K562 (cell line): ENCODE data around the gene PARD3. TPM values are rescaled to one million over a fixed set of nuclear protein-coding genes. Genes with fewer than 3 reads are reported as not detected.

Experiments
- ATAC-seq: fragments of 200-7000 bp; cut with Tn5 transposase; 3 replicates; pipeline ENCODE4 v1.9.1; 2020; ENCODE audit warnings: moderate library complexity
- BruUV-seq: library from RNA; stranded (reverse); fragments of 400-500 nt; replicated peaks from 2 replicates; lab custom pipeline; 2021; lab: Mats Ljungman, UMichigan
- CTCF ChIA-PET: fragments of 300-600 bp; formaldehyde crosslinking; extraction: SDS; loops from one replicate; lab custom pipeline; 2021; ENCODE audit warnings: low intra/inter-chr PET ratio; lab: Yijun Ruan, JAX
- POLR2A ChIA-PET: fragments of 300-600, 350-650 bp; sonication (Branson Sonifier 250); formaldehyde crosslinking; extraction: SDS; loops from one replicate; lab custom pipeline; 2021; ENCODE audit warnings: antibody characterized with exemption, inconsistent platforms; lab: Yijun Ruan, JAX
- DNase-seq, 4 experiments: peaks; one replicate each; pipeline versions ENCODE4 v3.0.0 to v3.0.0-alpha.2; 2011 to 2018; ENCODE audit warnings: low spot score in 3 of 4, mixed read lengths in 3 of 4; ENCODE audit errors: extremely low read depth in 1 of 4
- FAIRE-seq: peaks from 2 replicates; lab custom pipeline; 2011; peaks lifted over from hg19 to GRCh38; lab: Jason Lieb, UNC
- H2AFZ ChIP-seq: 2 replicates; pipeline ENCODE4 v1.6.0; 2011; ENCODE audit warnings: low read depth, low read length, control low read depth, inconsistent platforms
- H3K27ac ChIP-seq: fragments of 200-600 bp; 3 replicates; pipeline ENCODE4 v1.8.0; 2011; ENCODE audit warnings: low read depth, mild to moderate bottlenecking, control low read depth, inconsistent platforms, low read length, moderate library complexity, mixed read lengths; ENCODE audit errors: extremely low read depth
- H3K27me3 ChIP-seq, 2 experiments: fragments of 300-600 bp in 1 of 2; 2 replicates in 1 of 2; 3 replicates in 1 of 2; pipeline versions ENCODE4 v1.6.0 to v1.8.0; 2011; ENCODE audit warnings: inconsistent platforms in 2 of 2, low read length in 2 of 2, mild to moderate bottlenecking in 1 of 2, mixed read lengths in 1 of 2, moderate library complexity in 1 of 2; ENCODE audit not compliant: control insufficient read depth in 2 of 2, insufficient read depth in 2 of 2
- H3K36me3 ChIP-seq: fragments of 300-600 bp; 3 replicates; pipeline ENCODE4 v1.8.0; 2011; ENCODE audit warnings: mild to moderate bottlenecking, low read length, inconsistent platforms; ENCODE audit not compliant: control insufficient read depth, insufficient read depth
- H3K4me1 ChIP-seq, 2 experiments: fragments of 200-600 bp in 1 of 2; replicated peaks in 1 of 2; 2 replicates in 1 of 2; 3 replicates in 1 of 2; pipeline versions ENCODE4 v1.5.1 to v1.8.0; 2011; ENCODE audit warnings: inconsistent platforms in 2 of 2, low read length in 2 of 2, mild to moderate bottlenecking in 1 of 2, mixed read lengths in 1 of 2, moderate library complexity in 1 of 2; ENCODE audit not compliant: control insufficient read depth in 2 of 2, insufficient read depth in 2 of 2
- H3K4me2 ChIP-seq: 2 replicates; pipeline ENCODE4 v1.6.1; 2011; ENCODE audit warnings: low read length, control low read depth, inconsistent platforms, mixed read lengths; ENCODE audit not compliant: insufficient read depth
- H3K4me3 ChIP-seq: fragments of 200-600 bp; sonication (generic), shearing (Covaris generic); 2 replicates; pipeline ENCODE4 v1.5.1; 2016; ENCODE audit warnings: control low read depth, inconsistent platforms
- H3K79me2 ChIP-seq: fragments of 200-600 bp; 3 replicates; pipeline ENCODE4 v1.8.0; 2011; ENCODE audit warnings: low read length, inconsistent platforms; ENCODE audit not compliant: control insufficient read depth, insufficient read depth
- H3K9ac ChIP-seq, 2 experiments: 2 replicates each; pipeline versions ENCODE4 v1.6.0 to v1.6.1; 2011; ENCODE audit warnings: low read depth in 2 of 2, low read length in 2 of 2, control low read depth in 1 of 2, inconsistent platforms in 1 of 2, mild to moderate bottlenecking in 1 of 2, mixed read lengths in 1 of 2; ENCODE audit not compliant: insufficient read depth in 1 of 2
- H3K9me1 ChIP-seq: one replicate; pipeline ENCODE4 v1.6.0; 2011; ENCODE audit warnings: inconsistent platforms, mild to moderate bottlenecking, low read length, moderate library complexity; ENCODE audit not compliant: control insufficient read depth, insufficient read depth
- H3K9me3 ChIP-seq: replicated peaks from 2 replicates; pipeline ENCODE4 v1.5.1; 2011; ENCODE audit warnings: low read depth, low read length, inconsistent platforms; ENCODE audit not compliant: control insufficient read depth, insufficient read depth
- H4K20me1 ChIP-seq: replicated peaks from 2 replicates; pipeline ENCODE4 v1.6.1; 2011; ENCODE audit warnings: low read length, inconsistent platforms, mixed read lengths; ENCODE audit not compliant: control insufficient read depth, insufficient read depth
- ATF4 ChIP-seq: fragments of 450-650 bp; formaldehyde crosslinking; IDR thresholded peaks from 2 replicates; pipeline ENCODE4 v1.4.0; 2022; ENCODE audit warnings: mild to moderate bottlenecking, moderate library complexity
- BRD4 ChIP-seq: fragments of 200-600 bp; sonication (generic); IDR thresholded peaks from 2 replicates; pipeline ENCODE4 v1.6.1; 2017; ENCODE audit warnings: inconsistent platforms
- DMBX1 ChIP-seq: fragments of 250-450 bp; sonication (Bioruptor Pico); IDR thresholded peaks from 2 replicates; pipeline ENCODE4 v1.8.0; 2022; ENCODE audit warnings: inconsistent platforms, mild to moderate bottlenecking, moderate library complexity, borderline replicate concordance
- E2F4 ChIP-seq: sonication (generic); formaldehyde crosslinking; IDR thresholded peaks from 2 replicates; pipeline ENCODE4 v1.8.0; 2022; ENCODE audit warnings: mild to moderate bottlenecking, low read depth, missing genetic modification reagents
- HDAC6 ChIP-seq: IDR thresholded peaks from 2 replicates; pipeline ENCODE4 v1.6.1; 2012; ENCODE audit warnings: low read depth, mild to moderate bottlenecking, control low read depth, inconsistent platforms, low read length, moderate library complexity
- MTA1 ChIP-seq: fragments of 450-650 bp; IDR thresholded peaks from 2 replicates; pipeline ENCODE4 v1.6.1; 2017; ENCODE audit warnings: borderline replicate concordance
- NCOR1 ChIP-seq: fragments of 450-650 bp; IDR thresholded peaks from 2 replicates; pipeline ENCODE4 v1.6.1; 2016; ENCODE audit warnings: mild to moderate bottlenecking, moderate library complexity
- PHTF2 ChIP-seq: fragments of 250-450 bp; sonication (Bioruptor Pico); IDR thresholded peaks from 2 replicates; pipeline ENCODE4 v1.5.0; 2021; ENCODE audit warnings: mild to moderate bottlenecking
- POLR2A ChIP-seq: fragments of 450-650 bp; conservative IDR thresholded peaks from 2 replicates; pipeline ENCODE4 v1.6.1; 2016
- PRDM10 ChIP-seq: fragments of 450-650 bp; IDR thresholded peaks from 2 replicates; pipeline ENCODE4 v1.6.1; 2018; ENCODE audit not compliant: partially characterized antibody
- PRPF4 ChIP-seq: fragments of 200-400 bp; formaldehyde crosslinking; IDR thresholded peaks from one replicate; pipeline ENCODE4 v1.6.1; 2017; ENCODE audit warnings: low read length, low read depth, mild to moderate bottlenecking; ENCODE audit not compliant: insufficient read depth, poor library complexity, severe bottlenecking
- RBM34 ChIP-seq: fragments of 200-400 bp; formaldehyde crosslinking; IDR thresholded peaks from 2 replicates; pipeline ENCODE4 v1.6.1; 2018; ENCODE audit warnings: low read length, borderline replicate concordance; ENCODE audit not compliant: insufficient read depth
- RCOR1 ChIP-seq, 2 experiments: IDR thresholded peaks; 2 replicates each; pipeline ENCODE4 v1.6.1; 2012; ENCODE audit warnings: low read depth in 2 of 2, low read length in 2 of 2, borderline replicate concordance in 1 of 2, improper control_type of control experiment in 1 of 2
- RFX5 ChIP-seq: IDR thresholded peaks from 2 replicates; pipeline ENCODE4 v1.6.1; 2011; ENCODE audit warnings: low read depth, mild to moderate bottlenecking, improper control_type of control experiment, low read length
- SMAD2 ChIP-seq: fragments of 150-350 bp; IDR thresholded peaks from 2 replicates; pipeline ENCODE4 v1.6.1; 2014; ENCODE audit warnings: low read depth, mild to moderate bottlenecking, low read length
- ZNF232 ChIP-seq: sonication (generic); formaldehyde crosslinking; IDR thresholded peaks from 2 replicates; pipeline ENCODE4 v1.8.0; 2022; ENCODE audit warnings: mild to moderate bottlenecking, missing genetic modification reagents
- ZNF77 ChIP-seq: fragments of 250-450 bp; sonication (Bioruptor Pico); IDR thresholded peaks from 2 replicates; pipeline ENCODE4 v1.5.0; 2020
- WGBS: fragments of 100-300 bp; shearing (Covaris generic); methylation state at CpG from one replicate; pipeline ENCODE4 v1.1.6; 2016; ENCODE audit warnings: low coverage, mixed read lengths; ENCODE audit not compliant: insufficient coverage; ENCODE audit errors: missing lambda C conversion rate; 5-methylcytosine and 5-hydroxymethylcytosine counted together
- in situ Hi-C: fragments of 300-500 bp; cut with MboI; formaldehyde crosslinking; loops from 4 replicates; pipeline ENCODE4 v1.15.0; 2018; ENCODE audit warnings: inconsistent platforms, mixed read lengths
- intact Hi-C: fragments of 100-400 bp; cut with micrococcal nuclease; formaldehyde crosslinking; loops from 2 replicates; pipeline ENCODE4 v1.14.2; 2022
- polyA plus RNA-seq, 8 experiments: library from polyadenylated mRNA; depleted of rRNA in 4 of 8; stranded (reverse) in 5 of 8; unstranded in 3 of 8; fragments of >200 nt; fragmentation: Nextera tagmentation in 2 of 8; fragmentation: Illumina TruSeq in 1 of 8; extraction: Ambion mirVana in 2 of 8; extraction: Trizol in 1 of 8; gene quantifications; 2 replicates each; pipeline versions ENCODE4 v1.2.1 to v1.2.3, GENCODE V29; 2011 to 2014; ENCODE audit warnings: inconsistent platforms in 1 of 8, missing spikeins in 1 of 8
- total RNA-seq, 7 experiments: library from RNA; depleted of rRNA in 6 of 7; stranded (reverse); fragments of >200 nt in 6 of 7; fragmentation: Illumina TruSeq in 2 of 7; extraction: Trizol in 2 of 7; gene quantifications; 2 replicates each; pipeline versions ENCODE4 v1.2.1 to v1.2.3, GENCODE V29; 2011 to 2021; ENCODE audit warnings: low replicate concordance in 1 of 7

Gene PARD3
- total and polyA plus RNA-seq, 9 of the 15 experiments (the other 6 are each of a cell fraction or from before 2014, with no cell fraction given): 2.7 to 11.7 (median 7.7) TPM

GRCh38 chr10:34539533-34540315 is 275.4 kb downstream of the PARD3 start:
- Histone ChIP-seq H3K79me2 (no peaks in the 10 kb centered on the region), H3K27me3 (no peaks in the 10 kb centered on the region), H3K36me3 (no peaks in the 10 kb centered on the region), H3K9me1 (no peaks in the 10 kb centered on the region), H4K20me1 (no peaks in the 10 kb centered on the region; the same call in 1 of the 2 replicates), H3K4me3 (no peak overlapping the region), H3K4me1 (no peaks in the 10 kb centered on the region), H3K9ac (no peak overlapping the region), H3K4me2 (no peak overlapping the region), H3K9me3 (no peaks in the 10 kb centered on the region), H3K27ac (no peak overlapping the region), H2AFZ (no peak overlapping the region)
- CTCF ChIA-PET: no interaction called here
- no TSS peak for BruUV-seq
- in situ Hi-C loops (no loop called here), intact Hi-C loops (no loop called here)
- POLR2A ChIA-PET: no interaction called here
- no peak for FAIRE-seq
- no peak for ATAC-seq
- 27% methylated on average over 13 of the region's 13 CpGs for WGBS
- no peak for DNase-seq
- TF ChIP-seq DMBX1 (CRISPR knock-in tag): no peak
- TF ChIP-seq PHTF2 (CRISPR knock-in tag): no peak
- TF ChIP-seq PRPF4: no peak
- TF ChIP-seq RBM34: no peak
- TF ChIP-seq E2F4 (CRISPR knock-in tag): no peak
- TF ChIP-seq RFX5: no peak
- TF ChIP-seq POLR2A: no peak
- no peak for TF ChIP-seq RCOR1 (IDR thresholded peaks at IDR 0.05; ENCODE audit: borderline replicate concordance in 1 of 2, low read depth in 2 of 2, low read length in 2 of 2)
- no peak for TF ChIP-seq ZNF232 (CRISPR knock-in tag)
- no peak for TF ChIP-seq SMAD2
- TF ChIP-seq BRD4: no peak
- TF ChIP-seq HDAC6: no peak
- TF ChIP-seq NCOR1: no peak
- no peak for TF ChIP-seq PRDM10
- no peak for TF ChIP-seq ZNF77 (CRISPR knock-in tag)
- no peak for TF ChIP-seq MTA1
- TF ChIP-seq ATF4 (CRISPR knock-in tag): no peak
